CD4-positive, alpha-beta T cell treated with Interleukin-12 subunit alpha and Interleukin-12 subunit beta, for 1 hour (primary cell): ENCODE results near the gene ACSBG1.
A peak's percentile ranks its signal among the peaks of the same experiment; 100 is the strongest.
"Not testable (repeated sequence)": the region's sequence is repeated elsewhere in the genome, so short reads cannot be mapped to it uniquely, and the experiment has no call there.

Experiments
- DNase-seq: peaks from one replicate; pipeline ENCODE4 v3.0.0-alpha.2; 2020

Gene ACSBG1

DNA sequence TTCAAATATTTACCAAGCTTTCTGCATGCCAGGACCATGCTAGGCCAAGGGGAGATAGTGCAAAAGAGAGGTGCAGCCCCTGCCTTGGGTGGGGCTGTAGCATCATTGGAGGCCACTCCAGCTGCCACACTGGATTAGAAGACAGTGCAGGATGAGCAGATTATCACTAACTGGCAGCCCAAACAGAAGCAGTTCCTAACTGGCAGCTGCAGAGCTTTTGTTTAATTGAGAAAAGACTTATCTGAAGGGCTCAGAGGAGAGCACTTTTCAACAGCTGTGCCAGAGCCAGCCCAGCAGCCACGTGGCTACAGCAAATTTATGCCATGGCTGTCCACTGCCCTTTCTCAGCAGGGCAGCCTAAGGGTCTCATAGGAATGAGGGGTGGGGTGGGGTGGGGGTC, 13.5 kb upstream of the ACSBG1 start:
- no peak for DNase-seq

DNA sequence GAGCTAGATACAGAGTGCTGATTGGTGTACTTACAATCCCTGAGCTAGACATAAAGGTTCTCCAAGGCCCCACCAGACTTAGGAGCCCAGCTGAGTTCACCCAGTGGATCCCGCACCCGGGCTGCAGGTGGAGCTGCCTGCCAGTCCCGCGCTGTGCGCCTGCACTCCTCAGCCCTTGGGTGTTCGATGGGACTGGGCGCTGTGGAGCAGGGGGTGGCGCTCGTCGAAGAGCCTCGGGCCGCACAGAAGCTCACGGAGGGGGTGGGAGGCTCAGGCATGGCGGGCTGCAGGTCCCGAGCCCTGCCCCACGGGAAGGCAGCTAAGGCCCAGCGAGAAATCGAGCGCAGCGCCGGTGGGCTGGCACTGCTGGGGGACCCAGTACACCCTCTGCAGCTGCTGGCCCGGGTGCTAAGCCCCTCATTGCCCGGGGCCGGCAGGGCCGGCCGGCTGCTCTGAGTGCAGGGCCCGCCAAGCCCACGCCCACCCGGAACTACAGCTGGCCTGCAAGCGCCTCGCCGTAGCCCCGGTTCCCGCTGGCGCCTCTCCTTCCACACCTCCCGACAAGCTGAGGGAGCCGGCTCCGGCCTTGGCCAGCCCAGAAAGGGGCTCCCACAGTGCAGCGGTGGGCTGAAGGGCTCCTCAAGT, 11.7 kb upstream of the ACSBG1 start:
- not testable (repeated sequence) for DNase-seq

DNA sequence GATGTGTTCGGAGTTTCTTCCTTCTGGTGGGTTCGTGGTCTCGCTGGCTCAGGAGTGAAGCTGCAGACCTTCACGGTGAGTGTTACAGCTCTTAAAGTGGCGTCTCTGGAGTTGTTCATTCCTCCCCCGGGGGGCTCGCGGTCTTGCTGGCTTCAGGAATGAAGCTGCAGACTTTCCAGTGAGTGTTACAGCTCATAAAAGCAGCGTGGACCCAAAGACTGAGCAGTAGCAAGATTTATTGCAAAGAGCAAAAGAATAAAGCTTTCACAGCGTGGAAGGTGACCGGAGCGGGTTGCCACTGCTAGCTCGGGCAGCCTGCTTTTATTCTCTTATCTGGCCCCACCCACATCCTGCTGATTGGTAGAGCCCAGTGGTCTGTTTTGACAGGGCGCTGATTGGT, 11.0 kb upstream of the ACSBG1 start:
- not testable (repeated sequence) for DNase-seq

DNA sequence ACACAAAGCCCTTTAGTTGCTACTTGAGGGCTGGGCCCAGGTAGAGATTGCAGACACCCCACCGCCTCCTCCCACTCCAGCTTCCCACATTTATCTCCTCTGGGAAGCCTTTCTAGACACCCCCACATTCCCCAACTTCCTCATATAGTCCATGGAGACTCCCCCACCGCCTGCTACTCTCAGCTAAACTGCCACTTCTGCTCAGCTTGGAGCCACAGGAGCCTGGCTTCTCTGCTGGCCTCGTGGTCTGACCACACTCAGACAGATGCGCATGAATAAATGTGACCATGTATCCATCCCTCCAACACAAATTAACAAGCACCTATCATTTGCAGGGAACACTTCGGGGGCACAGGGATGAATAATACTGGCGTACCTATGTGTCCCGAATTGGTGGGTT, 10.5 kb upstream of the ACSBG1 start:
- no peak for DNase-seq

- no peak for DNase-seq
Measured at GRCh38 chr15:78244101-78244500, 9.7 kb upstream of the ACSBG1 start.

DNA sequence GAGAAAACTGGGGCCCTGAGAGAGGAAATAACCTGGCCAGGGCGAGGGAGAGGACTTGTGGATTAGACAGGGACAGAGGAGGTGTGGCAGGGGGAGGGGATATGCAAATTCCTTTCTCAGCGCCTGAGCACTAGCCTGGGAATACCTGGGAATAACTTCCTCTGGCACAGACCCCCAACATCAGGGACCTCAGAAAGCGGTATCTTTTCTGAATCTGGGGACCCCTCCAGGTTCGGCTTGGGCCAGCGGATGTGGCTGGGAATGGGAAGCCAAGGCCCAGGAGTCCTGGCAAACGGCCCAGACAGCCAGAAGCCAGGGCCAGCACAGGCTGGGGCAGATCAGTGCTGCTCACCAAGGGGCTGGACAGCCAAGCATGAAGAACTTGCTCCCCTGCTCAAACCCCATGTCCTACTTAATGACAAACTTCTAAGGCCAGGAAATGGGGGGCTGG, 9.2 kb upstream of the ACSBG1 start:
- no peak for DNase-seq

DNA sequence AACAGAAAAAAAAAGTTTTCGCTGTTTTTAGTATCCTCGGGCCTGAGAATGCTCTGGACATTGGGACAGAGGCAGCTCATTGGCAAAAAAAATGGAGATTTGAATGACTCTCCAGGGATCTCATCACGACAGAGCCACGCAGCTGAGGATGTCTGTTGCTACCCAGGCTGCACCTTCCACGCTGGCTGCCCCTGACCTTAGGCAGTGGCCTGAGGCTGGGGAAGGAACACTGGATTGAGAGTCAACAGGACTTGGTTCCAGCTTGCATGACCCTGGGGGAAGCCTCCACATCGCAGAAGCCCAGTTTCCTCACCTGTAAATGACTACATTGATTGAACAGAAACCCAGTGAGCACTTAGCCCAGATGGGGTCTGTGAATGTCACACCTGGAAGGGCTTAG, 8.7 kb upstream of the ACSBG1 start:
- no peak for DNase-seq

- no peak for DNase-seq
Measured at GRCh38 chr15:78242128-78242527, 7.8 kb upstream of the ACSBG1 start.

DNA sequence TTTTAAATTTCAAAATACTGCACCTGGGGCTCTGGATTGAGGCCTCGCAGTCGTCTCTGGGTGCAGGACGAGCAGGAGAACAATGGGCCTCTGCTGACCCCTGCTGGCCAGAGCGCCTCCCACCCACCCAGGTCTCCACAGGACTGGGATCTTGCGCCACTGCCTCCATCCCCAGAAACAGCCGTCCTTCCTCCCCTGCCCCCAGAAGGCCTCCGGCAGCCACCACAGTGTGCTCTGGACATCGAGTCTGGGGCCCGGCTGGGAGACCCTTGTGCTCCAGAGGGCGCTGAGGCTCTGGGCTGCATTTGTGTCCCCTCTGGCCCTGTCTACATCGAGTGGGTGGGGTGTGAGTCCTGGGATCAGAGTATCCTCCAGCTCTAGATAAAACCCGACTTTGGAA, 6.7 kb upstream of the ACSBG1 start:
- DNase-seq: peak; percentile 81

GRCh38 chr15:78239811-78240210, 5.4 kb upstream of the ACSBG1 start:
- DNase-seq: no peak

DNA sequence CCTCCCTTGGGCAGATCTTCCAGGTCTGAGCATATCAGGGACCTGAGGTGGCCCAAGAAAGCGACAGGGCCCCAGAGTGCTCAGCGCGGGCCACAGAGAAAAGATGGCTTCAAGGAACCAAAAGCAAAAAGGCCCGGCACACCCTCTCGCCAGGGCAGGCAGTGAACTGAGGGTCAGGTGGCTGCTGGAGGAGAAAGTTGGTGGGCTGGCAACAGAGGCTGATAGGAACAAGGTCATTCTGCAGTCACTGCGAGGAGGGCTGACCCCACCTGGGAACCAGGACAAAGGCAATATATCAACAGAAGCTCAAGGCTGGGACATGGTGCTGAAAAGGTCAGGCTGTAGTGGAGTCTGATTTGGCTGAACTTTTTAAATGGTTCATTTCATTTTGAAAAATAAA, 2.8 kb upstream of the ACSBG1 start:
- no peak for DNase-seq

- no peak for DNase-seq
Measured at GRCh38 chr15:78236491-78236890, 2.1 kb upstream of the ACSBG1 start.

GRCh38 chr15:78233496-78233895, 869 bp downstream of the ACSBG1 start:
- no peak for DNase-seq

DNA sequence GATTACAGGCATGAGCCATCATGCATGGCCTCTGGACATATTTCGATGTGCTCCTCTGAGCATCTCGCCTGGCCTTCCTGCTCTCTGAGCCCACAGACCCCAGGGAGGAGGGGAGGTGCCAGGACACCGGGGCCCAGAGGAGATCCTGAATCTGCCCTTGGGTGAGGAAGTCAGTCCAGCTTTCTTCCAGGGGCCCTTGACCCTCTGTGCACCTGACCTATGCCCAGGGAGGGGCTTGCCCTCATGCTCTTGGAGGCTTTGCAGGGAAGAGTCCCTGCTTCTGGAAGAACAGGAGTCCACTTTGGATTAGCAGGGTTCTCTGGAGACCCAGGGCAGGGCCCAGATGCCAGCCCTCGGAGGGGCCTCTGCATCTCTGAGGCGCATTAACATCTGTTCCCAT, 1.4 kb downstream of the ACSBG1 start:
- DNase-seq: no peak

- DNase-seq: no peak
Measured at GRCh38 chr15:78229431-78230406, 4.6 kb downstream of the ACSBG1 start.

- DNase-seq: no peak
Measured at GRCh38 chr15:78228356-78228996, 5.9 kb downstream of the ACSBG1 start.

GRCh38 chr15:78225783-78226541, 8.4 kb downstream of the ACSBG1 start:
- no peak for DNase-seq

DNA sequence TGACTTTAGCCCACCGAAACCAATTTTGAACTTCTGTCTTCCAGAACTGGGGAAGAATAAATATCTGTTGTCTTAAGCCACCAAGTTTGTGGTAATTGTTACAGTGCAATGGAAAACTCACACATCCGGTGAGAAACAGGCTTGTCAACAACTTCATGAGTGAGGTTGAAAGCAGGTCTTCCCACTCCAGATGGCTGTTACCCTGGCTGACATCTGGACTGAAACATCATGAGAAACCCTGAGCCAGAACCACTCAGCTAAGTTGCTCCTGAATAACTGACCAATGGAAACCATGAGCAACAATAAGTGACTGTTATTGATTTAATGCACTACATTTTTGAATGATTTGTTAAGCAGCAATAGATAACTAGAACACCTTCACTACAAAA, 10.3 kb downstream of the ACSBG1 start:
- peak; percentile 10 for DNase-seq

DNA sequence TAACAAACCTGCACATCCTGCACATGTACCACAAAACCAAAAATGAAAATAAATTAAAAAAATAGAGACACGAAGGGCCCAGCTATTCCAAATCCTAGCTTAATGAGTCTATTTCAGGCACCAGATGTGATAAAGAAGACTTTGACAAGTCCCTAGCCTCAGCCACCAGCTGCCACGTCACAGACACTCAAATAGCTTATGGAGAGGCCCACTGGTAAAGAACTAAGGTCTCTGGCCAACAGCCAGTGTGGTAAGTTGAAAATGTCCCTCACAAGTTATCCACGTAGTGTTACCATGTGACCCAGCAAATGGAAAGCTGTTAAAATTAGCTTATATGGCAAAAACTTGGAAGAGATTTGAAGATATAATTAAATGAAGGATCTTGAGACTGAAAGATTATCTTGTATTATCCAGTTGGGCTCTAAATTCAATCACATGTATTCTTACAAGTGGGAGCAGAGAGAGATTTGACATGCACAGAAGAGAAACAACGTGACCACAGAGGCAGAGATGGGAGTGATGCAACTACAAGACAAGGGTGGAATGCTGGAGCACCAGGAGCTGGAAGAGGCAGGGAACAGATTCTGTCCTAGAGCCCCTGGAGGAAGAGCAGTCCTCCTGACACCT, 10.9 kb downstream of the ACSBG1 start:
- no peak for DNase-seq

DNA sequence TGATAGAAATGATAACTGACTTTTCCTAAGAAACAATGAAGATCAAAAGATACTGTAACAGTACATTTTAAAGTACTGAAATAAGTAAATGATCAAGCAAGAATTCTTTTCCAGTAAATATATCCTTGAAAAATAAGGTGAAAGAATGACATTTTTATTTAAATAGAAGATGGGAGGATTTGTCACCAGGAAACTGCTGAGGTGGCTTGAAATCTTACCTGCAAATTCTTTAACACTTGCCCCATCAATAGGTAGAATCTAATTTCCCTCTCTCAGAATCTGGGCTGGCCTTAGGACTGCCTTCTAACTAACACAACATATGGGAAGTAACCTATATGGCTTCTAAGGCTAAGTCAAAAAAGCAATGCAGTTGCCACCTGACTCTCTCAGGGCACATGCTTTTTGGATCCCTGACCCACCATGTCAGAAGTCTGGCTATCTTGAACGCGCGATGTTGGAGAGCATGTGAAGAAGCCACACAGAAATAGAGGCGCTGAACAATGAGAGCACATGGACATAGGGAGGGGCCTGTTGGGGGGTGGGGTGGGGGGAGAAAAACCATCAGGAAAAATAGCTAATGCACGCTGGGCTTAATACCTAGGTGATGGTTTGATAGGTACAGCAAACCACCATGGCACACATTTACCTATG, 11.5 kb downstream of the ACSBG1 start:
- no peak for DNase-seq

DNA sequence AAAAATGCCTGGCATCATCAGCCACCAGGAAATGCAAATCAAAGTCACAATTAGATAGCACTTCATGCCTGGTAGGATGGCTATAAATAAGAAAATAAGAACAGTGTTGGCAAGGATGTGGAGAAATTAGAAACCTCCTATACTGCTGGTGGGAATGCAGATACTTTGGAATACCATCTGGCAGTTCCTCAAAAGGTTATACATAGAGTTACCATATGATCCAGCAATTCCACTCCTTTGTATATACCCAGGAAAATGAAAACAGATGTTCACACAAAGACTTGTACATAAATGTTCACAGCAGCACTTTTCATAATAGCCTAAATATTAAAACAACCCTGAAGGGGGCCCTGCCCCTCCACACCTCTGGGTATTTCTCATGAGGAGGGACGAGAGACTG, 13.7 kb downstream of the ACSBG1 start:
- DNase-seq: no peak
